Measurements from ENCODE around the gene DERL3.

Gene DERL3

DNA sequence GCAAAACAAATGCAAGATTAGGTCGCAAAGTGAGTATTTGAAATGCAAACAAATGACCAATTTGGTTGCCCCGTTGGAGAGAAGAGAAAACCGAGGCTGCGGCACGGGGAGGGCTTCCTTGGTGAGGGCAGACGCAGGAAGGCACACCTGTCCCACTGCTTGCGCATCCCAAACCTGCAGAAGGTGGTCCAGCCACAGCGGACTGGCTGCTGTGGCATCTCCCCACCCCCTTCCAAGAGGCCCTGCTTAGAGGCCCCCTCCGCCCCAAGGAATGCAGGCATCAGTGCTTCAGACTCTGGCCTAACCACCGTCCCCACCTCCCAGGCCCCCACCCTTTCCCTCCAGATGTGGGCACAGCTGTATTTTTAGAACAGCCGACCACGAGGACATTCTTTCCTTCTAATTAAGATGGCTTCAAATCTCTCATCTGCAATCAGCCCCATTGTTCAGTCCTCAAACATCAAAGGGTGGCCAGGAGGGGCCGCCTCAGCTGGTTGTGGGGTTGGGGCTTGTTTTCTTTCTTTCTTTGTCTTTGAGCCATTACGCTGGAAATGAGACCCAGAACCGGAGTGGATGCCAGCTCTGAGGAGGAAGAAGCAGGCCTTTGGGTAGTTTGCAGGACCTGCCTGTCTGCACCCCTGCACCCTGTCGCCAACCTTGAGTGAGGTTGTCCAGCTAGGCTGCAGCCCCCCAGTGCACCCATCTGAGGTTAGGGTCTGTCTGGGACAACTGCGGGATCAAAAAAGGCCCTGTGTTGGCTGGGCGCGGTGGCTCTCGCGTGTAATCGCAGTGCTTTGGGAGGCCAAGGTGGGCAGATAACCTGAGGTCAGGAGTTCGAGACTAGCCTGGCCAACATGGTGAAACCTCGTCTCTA is 9.4 kb upstream of the DERL3 start:
- Histone ChIP-seq H3K9ac (ENCODE audit: low read depth in 1 of 2, low read length in 2 of 2) (no peak overlapping the region), H3K36me3 (ENCODE audit: control insufficient read depth in 2 of 2, insufficient read depth in 2 of 2, low read length in 2 of 2) (no peaks in the 10 kb centered on the region), H3K9me3 (ENCODE audit: control insufficient read depth in 2 of 2, low read length in 2 of 2) (no peaks in the 10 kb centered on the region), H3K4me1 (ENCODE audit: control insufficient read depth in 2 of 2, insufficient read depth in 2 of 2, low read length in 2 of 2) (peaks cover 21 to 22% of the 10 kb centered on the region in 2 donors), H3K4me3 (ENCODE audit: low read length in 2 of 2) (no peak overlapping the region), H3K27ac (ENCODE audit: low read depth in 2 of 2, low read length in 2 of 2) (peak overlapping the region in 1 of 2 donors; percentile 77), H3K27me3 (ENCODE audit: control insufficient read depth in 2 of 2, insufficient read depth in 2 of 2, low read length in 2 of 2) (peaks cover 0 to 5% of the 10 kb centered on the region in 2 donors)

GRCh38 chr22:23847310-23847920 is 8.6 kb upstream of the DERL3 start:
- Histone ChIP-seq H3K27ac (ENCODE audit: low read depth in 2 of 2, low read length in 2 of 2) (peak overlapping the region in 1 of 2 donors; percentile 77), H3K9ac (ENCODE audit: low read depth in 1 of 2, low read length in 2 of 2) (no peak overlapping the region), H3K4me1 (ENCODE audit: control insufficient read depth in 2 of 2, insufficient read depth in 2 of 2, low read length in 2 of 2) (peaks cover 21 to 22% of the 10 kb centered on the region in 2 donors), H3K4me3 (ENCODE audit: low read length in 2 of 2) (no peak overlapping the region), H3K36me3 (ENCODE audit: control insufficient read depth in 2 of 2, insufficient read depth in 2 of 2, low read length in 2 of 2) (no peaks in the 10 kb centered on the region), H3K27me3 (ENCODE audit: control insufficient read depth in 2 of 2, insufficient read depth in 2 of 2, low read length in 2 of 2) (peaks cover 0 to 5% of the 10 kb centered on the region in 2 donors), H3K9me3 (ENCODE audit: control insufficient read depth in 2 of 2, low read length in 2 of 2) (no peaks in the 10 kb centered on the region)

GRCh38 chr22:23846081-23846469 is 7.3 kb upstream of the DERL3 start:
- H3K27ac ChIP-seq (ENCODE audit: low read depth in 2 of 2, low read length in 2 of 2) = peak overlapping the region; percentile 35 to 77
- no peaks in the 10 kb centered on the region for H3K9me3 ChIP-seq (ENCODE audit: control insufficient read depth in 2 of 2, low read length in 2 of 2)

GRCh38 chr22:23845265-23846080 is 6.7 kb upstream of the DERL3 start:
- Histone ChIP-seq H3K4me3 (ENCODE audit: low read length in 2 of 2) (no peak overlapping the region), H3K27ac (ENCODE audit: low read depth in 2 of 2, low read length in 2 of 2) (peak overlapping the region; percentile 52 to 77), H3K27me3 (ENCODE audit: control insufficient read depth in 2 of 2, insufficient read depth in 2 of 2, low read length in 2 of 2) (peaks cover 0 to 3% of the 10 kb centered on the region in 2 donors), H3K9me3 (ENCODE audit: control insufficient read depth in 2 of 2, low read length in 2 of 2) (no peaks in the 10 kb centered on the region), H3K9ac (ENCODE audit: low read depth in 1 of 2, low read length in 2 of 2) (peak overlapping the region in 1 of 2 donors; percentile 24), H3K4me1 (ENCODE audit: control insufficient read depth in 2 of 2, insufficient read depth in 2 of 2, low read length in 2 of 2) (peaks cover 21 to 22% of the 10 kb centered on the region in 2 donors), H3K36me3 (ENCODE audit: control insufficient read depth in 2 of 2, insufficient read depth in 2 of 2, low read length in 2 of 2) (no peaks in the 10 kb centered on the region)

More at GRCh38 chr22:23846081-23846469, 7.3 kb upstream of the DERL3 start:
- peaks cover 0 to 5% of the 10 kb centered on the region in 2 donors for H3K27me3 ChIP-seq (ENCODE audit: control insufficient read depth in 2 of 2, insufficient read depth in 2 of 2, low read length in 2 of 2)
- no peak overlapping the region for H3K4me3 ChIP-seq (ENCODE audit: low read length in 2 of 2)
- H3K36me3 ChIP-seq (ENCODE audit: control insufficient read depth in 2 of 2, insufficient read depth in 2 of 2, low read length in 2 of 2) = no peaks in the 10 kb centered on the region
- H3K4me1 ChIP-seq (ENCODE audit: control insufficient read depth in 2 of 2, insufficient read depth in 2 of 2, low read length in 2 of 2) = peaks cover 21 to 22% of the 10 kb centered on the region in 2 donors
- no peak overlapping the region for H3K9ac ChIP-seq (ENCODE audit: low read depth in 1 of 2, low read length in 2 of 2)

- H3K27ac ChIP-seq (ENCODE audit: low read depth in 2 of 2, low read length in 2 of 2) = peak overlapping the region; percentile 52 to 77
- H3K27me3 ChIP-seq (ENCODE audit: control insufficient read depth in 2 of 2, insufficient read depth in 2 of 2, low read length in 2 of 2) = no peaks in the 10 kb centered on the region
- no peaks in the 10 kb centered on the region for H3K36me3 ChIP-seq (ENCODE audit: control insufficient read depth in 2 of 2, insufficient read depth in 2 of 2, low read length in 2 of 2)
- H3K4me1 ChIP-seq (ENCODE audit: control insufficient read depth in 2 of 2, insufficient read depth in 2 of 2, low read length in 2 of 2) = peaks cover 20 to 22% of the 10 kb centered on the region in 2 donors
- no peak overlapping the region for H3K4me3 ChIP-seq (ENCODE audit: low read length in 2 of 2)
- no peaks in the 10 kb centered on the region for H3K9me3 ChIP-seq (ENCODE audit: control insufficient read depth in 2 of 2, low read length in 2 of 2)
- H3K9ac ChIP-seq (ENCODE audit: low read depth in 1 of 2, low read length in 2 of 2) = peak overlapping the region in 1 of 2 donors; percentile 32
Observed at GRCh38 chr22:23844739-23845202, 6.0 kb upstream of the DERL3 start.

GRCh38 chr22:23842599-23842998 is 3.8 kb upstream of the DERL3 start:
- Histone ChIP-seq H3K36me3 (ENCODE audit: control insufficient read depth in 2 of 2, insufficient read depth in 2 of 2, low read length in 2 of 2) (peaks cover 0 to 4% of the 10 kb centered on the region in 2 donors), H3K27me3 (ENCODE audit: control insufficient read depth in 2 of 2, insufficient read depth in 2 of 2, low read length in 2 of 2) (no peaks in the 10 kb centered on the region), H3K9me3 (ENCODE audit: control insufficient read depth in 2 of 2, low read length in 2 of 2) (no peaks in the 10 kb centered on the region), H3K9ac (ENCODE audit: low read depth in 1 of 2, low read length in 2 of 2) (no peak overlapping the region), H3K4me3 (ENCODE audit: low read length in 2 of 2) (no peak overlapping the region), H3K27ac (ENCODE audit: low read depth in 2 of 2, low read length in 2 of 2) (peak overlapping the region in 1 of 2 donors; percentile 16), H3K4me1 (ENCODE audit: control insufficient read depth in 2 of 2, insufficient read depth in 2 of 2, low read length in 2 of 2) (peaks cover 20 to 27% of the 10 kb centered on the region in 2 donors)

GRCh38 chr22:23841736-23842445 is 3.1 kb upstream of the DERL3 start:
- Histone ChIP-seq H3K4me1 (ENCODE audit: control insufficient read depth in 2 of 2, insufficient read depth in 2 of 2, low read length in 2 of 2) (peaks cover 22 to 26% of the 10 kb centered on the region in 2 donors), H3K36me3 (ENCODE audit: control insufficient read depth in 2 of 2, insufficient read depth in 2 of 2, low read length in 2 of 2) (peaks cover 0 to 6% of the 10 kb centered on the region in 2 donors), H3K9me3 (ENCODE audit: control insufficient read depth in 2 of 2, low read length in 2 of 2) (no peaks in the 10 kb centered on the region), H3K9ac (ENCODE audit: low read depth in 1 of 2, low read length in 2 of 2) (no peak overlapping the region), H3K27me3 (ENCODE audit: control insufficient read depth in 2 of 2, insufficient read depth in 2 of 2, low read length in 2 of 2) (no peaks in the 10 kb centered on the region), H3K4me3 (ENCODE audit: low read length in 2 of 2) (no peak overlapping the region), H3K27ac (ENCODE audit: low read depth in 2 of 2, low read length in 2 of 2) (peak overlapping the region in 1 of 2 donors; percentile 48)

DNA sequence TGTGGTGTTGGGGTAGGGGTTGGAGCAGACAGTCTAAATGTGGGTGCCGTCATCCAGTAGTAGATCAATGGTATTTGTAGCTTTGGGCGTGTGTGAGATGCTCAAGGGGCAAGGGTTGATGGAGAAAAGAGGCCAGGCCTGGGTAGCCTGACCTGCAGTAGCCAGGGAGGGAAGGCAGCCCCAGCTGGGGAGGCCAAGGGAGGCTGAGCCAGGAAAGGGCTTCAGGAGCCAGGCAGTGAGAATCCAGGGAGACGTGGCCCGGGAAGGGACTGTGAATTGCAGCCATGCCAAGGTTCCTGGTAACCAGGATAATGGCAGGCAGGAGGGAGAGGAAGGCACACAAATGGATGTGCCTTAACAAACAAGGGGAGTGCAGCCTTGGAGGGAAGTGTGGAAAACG is 2.5 kb upstream of the DERL3 start:
- no peak overlapping the region for H3K9ac ChIP-seq (ENCODE audit: low read depth in 1 of 2, low read length in 2 of 2)
- H3K4me3 ChIP-seq (ENCODE audit: low read length in 2 of 2) = no peak overlapping the region
- peaks cover 20 to 22% of the 10 kb centered on the region in 2 donors for H3K4me1 ChIP-seq (ENCODE audit: control insufficient read depth in 2 of 2, insufficient read depth in 2 of 2, low read length in 2 of 2)
- peak overlapping the region in 1 of 2 donors; percentile 48 for H3K27ac ChIP-seq (ENCODE audit: low read depth in 2 of 2, low read length in 2 of 2)
- peaks cover 3 to 6% of the 10 kb centered on the region in 2 donors for H3K36me3 ChIP-seq (ENCODE audit: control insufficient read depth in 2 of 2, insufficient read depth in 2 of 2, low read length in 2 of 2)
- H3K9me3 ChIP-seq (ENCODE audit: control insufficient read depth in 2 of 2, low read length in 2 of 2) = no peaks in the 10 kb centered on the region
- no peaks in the 10 kb centered on the region for H3K27me3 ChIP-seq (ENCODE audit: control insufficient read depth in 2 of 2, insufficient read depth in 2 of 2, low read length in 2 of 2)

- Histone ChIP-seq H3K4me3 (ENCODE audit: low read length in 2 of 2) (no peak overlapping the region), H3K4me1 (ENCODE audit: control insufficient read depth in 2 of 2, insufficient read depth in 2 of 2, low read length in 2 of 2) (peaks cover 13% of the 10 kb centered on the region in 2 donors)
Observed at GRCh38 chr22:23840026-23840425, 1.2 kb upstream of the DERL3 start.

More at GRCh38 chr22:23840026-23840425, 1.2 kb upstream of the DERL3 start:
- no peaks in the 10 kb centered on the region for H3K9me3 ChIP-seq (ENCODE audit: control insufficient read depth in 2 of 2, low read length in 2 of 2)
- no peak overlapping the region for H3K27ac ChIP-seq (ENCODE audit: low read depth in 2 of 2, low read length in 2 of 2)
- no peaks in the 10 kb centered on the region for H3K27me3 ChIP-seq (ENCODE audit: control insufficient read depth in 2 of 2, insufficient read depth in 2 of 2, low read length in 2 of 2)
- H3K9ac ChIP-seq (ENCODE audit: low read depth in 1 of 2, low read length in 2 of 2) = no peak overlapping the region
- H3K36me3 ChIP-seq (ENCODE audit: control insufficient read depth in 2 of 2, insufficient read depth in 2 of 2, low read length in 2 of 2) = peaks cover 14 to 18% of the 10 kb centered on the region in 2 donors
